Common myeloid progenitor, CD34-positive (primary cell): ENCODE measurements around the gene STX16.

Experiments
- CTCF ChIA-PET: fragments of 350-600 bp; sonication (Branson Sonifier 250); formaldehyde crosslinking; loops from one replicate; lab custom pipeline; 2021; ENCODE audit warnings: antibody characterized with exemption; lab: Charles Lee
- POLR2A ChIA-PET: fragments of 350-600 bp; sonication (Branson Sonifier 250); formaldehyde crosslinking; loops from one replicate; lab custom pipeline; 2021; ENCODE audit warnings: antibody characterized with exemption; lab: Charles Lee
- DNase-seq, 3 donors: peaks; one replicate each; pipeline versions ENCODE4 v3.0.0 to v3.0.0-alpha.2; 2013
- H3K27ac ChIP-seq, 2 experiments: 1 replicate in 1 of 2; 2 replicates in 1 of 2; pipeline ENCODE4 v1.7.0; 2013; ENCODE audit warnings: inconsistent platforms in 2 of 2, low read length in 2 of 2, mild to moderate bottlenecking in 2 of 2, low read depth in 1 of 2, moderate library complexity in 1 of 2; ENCODE audit not compliant: severe bottlenecking in 2 of 2, insufficient read depth in 1 of 2, poor library complexity in 1 of 2
- H3K27me3 ChIP-seq, 5 experiments: replicated peaks in 2 of 5; 1 replicate in 3 of 5; 2 replicates in 2 of 5; pipeline versions ENCODE4 v1.6.1 to v1.7.0; 2013; ENCODE audit warnings: low read length in 4 of 5, mild to moderate bottlenecking in 2 of 5, moderate library complexity in 2 of 5, inconsistent platforms in 1 of 5; ENCODE audit not compliant: insufficient read depth in 5 of 5, control insufficient read depth in 4 of 5
- H3K36me3 ChIP-seq, 4 experiments: 1 replicate in 2 of 4; 2 replicates in 2 of 4; pipeline versions ENCODE4 v1.6.1 to v1.7.0; 2013; ENCODE audit warnings: low read length in 3 of 4, control low read depth in 1 of 4, mild to moderate bottlenecking in 1 of 4; ENCODE audit not compliant: control insufficient read depth in 4 of 4, insufficient read depth in 4 of 4
- H3K4me1 ChIP-seq, 4 experiments: 1 replicate in 3 of 4; 2 replicates in 1 of 4; pipeline versions ENCODE4 v1.6.1 to v1.7.1; 2013; ENCODE audit warnings: low read length in 3 of 4, mild to moderate bottlenecking in 3 of 4, control low read depth in 1 of 4, inconsistent platforms in 1 of 4, moderate library complexity in 1 of 4; ENCODE audit not compliant: control insufficient read depth in 4 of 4, insufficient read depth in 4 of 4; ENCODE audit errors: control extremely low read depth in 1 of 4
- H3K4me3 ChIP-seq, 7 experiments: 1 replicate in 4 of 7; 2 replicates in 3 of 7; pipeline versions ENCODE4 v1.5.1 to v1.7.0; 2013; ENCODE audit warnings: mild to moderate bottlenecking in 7 of 7, low read length in 6 of 7, moderate library complexity in 6 of 7, inconsistent platforms in 2 of 7, low read depth in 2 of 7, control low read depth in 1 of 7; ENCODE audit not compliant: insufficient read depth in 4 of 7, control insufficient read depth in 1 of 7; ENCODE audit errors: extremely low read depth in 1 of 7
- H3K9me3 ChIP-seq, 5 experiments: 1 replicate in 4 of 5; 2 replicates in 1 of 5; pipeline versions ENCODE4 v1.6.1 to v1.7.1; 2013; ENCODE audit warnings: low read length in 4 of 5, mild to moderate bottlenecking in 2 of 5, inconsistent platforms in 1 of 5, low read depth in 1 of 5, moderate library complexity in 1 of 5; ENCODE audit not compliant: control insufficient read depth in 4 of 5, insufficient read depth in 2 of 5; ENCODE audit errors: control extremely low read depth in 1 of 5
- WGBS: methylation state at CpG from one replicate; pipeline ENCODE4 v1.1.5; 2013; ENCODE audit not compliant: insufficient coverage; 5-methylcytosine and 5-hydroxymethylcytosine counted together

STX16 gene

GRCh38 chr20:58712151-58712791 lies 61.2 kb downstream of the STX16 start:
- whole genome bisulfite sequencing = 96% methylated on average over 15 of the region's 19 CpGs
- H3K27me3 ChIP-seq = no peaks in the 10 kb centered on the region
- no peaks in the 10 kb centered on the region for H3K4me1 ChIP-seq
- POLR2A ChIA-PET = no interaction called here
- H3K4me3 ChIP-seq = no peak overlapping the region
- no peak overlapping the region for H3K27ac ChIP-seq
- peaks cover 0 to 4% (median 2%) of the 10 kb centered on the region in 4 experiments for H3K36me3 ChIP-seq
- DNase-seq = no peak
- CTCF ChIA-PET = no interaction called here
- H3K9me3 ChIP-seq = no peaks in the 10 kb centered on the region

GRCh38 chr20:58712806-58713731 lies 62.0 kb downstream of the STX16 start:
- H3K36me3 ChIP-seq = peaks cover 0 to 4% (median 1%) of the 10 kb centered on the region in 4 experiments

GRCh38 chr20:58713801-58714339 lies 62.8 kb downstream of the STX16 start:
- H3K36me3 ChIP-seq = peaks cover 0 to 4% (median 1%) of the 10 kb centered on the region in 4 experiments
- H3K27ac ChIP-seq = no peak overlapping the region
- no peak overlapping the region for H3K4me3 ChIP-seq
- no peaks in the 10 kb centered on the region for H3K9me3 ChIP-seq
- no peaks in the 10 kb centered on the region for H3K27me3 ChIP-seq
- H3K4me1 ChIP-seq = no peaks in the 10 kb centered on the region
- CTCF ChIA-PET = interaction anchor here (1.4 kb wide), 1 partner anchor 63 kb away, joined by 3 read pairs; the partner anchor contains the start of gene STX16
- POLR2A ChIA-PET = no interaction called here
- no peak for DNase-seq
- 98% methylated on average over 24 of the region's 24 CpGs for WGBS

More at GRCh38 chr20:58712806-58713731, 62.0 kb downstream of the STX16 start:
- no peak overlapping the region for H3K27ac ChIP-seq
- DNase-seq = no peak
- no peaks in the 10 kb centered on the region for H3K27me3 ChIP-seq
- ChIA-PET CTCF (interaction anchor here (1.4 kb wide), 1 partner anchor 62 kb away, joined by 3 read pairs; the partner anchor contains the start of gene STX16), POLR2A (no interaction called here)
- no peak overlapping the region for H3K4me3 ChIP-seq
- H3K9me3 ChIP-seq = no peaks in the 10 kb centered on the region
- WGBS = 95% methylated on average over 20 of the region's 24 CpGs
- H3K4me1 ChIP-seq = no peaks in the 10 kb centered on the region

GRCh38 chr20:58714340-58714922 lies 63.3 kb downstream of the STX16 start:
- DNase-seq = no peak
- CTCF ChIA-PET = no interaction called here

GRCh38 chr20:58714923-58715351 lies 63.9 kb downstream of the STX16 start:
- peaks cover 0 to 2% (median 0%) of the 10 kb centered on the region in 4 experiments for H3K36me3 ChIP-seq
- no peak overlapping the region for H3K27ac ChIP-seq
- ChIA-PET CTCF (no interaction called here), POLR2A (no interaction called here)
- 100% methylated on average over 13 of the region's 14 CpGs for WGBS
- H3K27me3 ChIP-seq = no peaks in the 10 kb centered on the region
- no peaks in the 10 kb centered on the region for H3K4me1 ChIP-seq
- H3K9me3 ChIP-seq = no peaks in the 10 kb centered on the region
- no peak for DNase-seq
- H3K4me3 ChIP-seq = no peak overlapping the region

More at GRCh38 chr20:58714340-58714922, 63.3 kb downstream of the STX16 start:
- Histone ChIP-seq H3K27me3 (no peaks in the 10 kb centered on the region), H3K4me1 (no peaks in the 10 kb centered on the region), H3K4me3 (no peak overlapping the region), H3K27ac (no peak overlapping the region), H3K36me3 (peaks cover 0 to 2% (median 0%) of the 10 kb centered on the region in 4 experiments), H3K9me3 (no peaks in the 10 kb centered on the region)
- POLR2A ChIA-PET = no interaction called here
- WGBS = 96% methylated on average over 11 of the region's 16 CpGs

DNA sequence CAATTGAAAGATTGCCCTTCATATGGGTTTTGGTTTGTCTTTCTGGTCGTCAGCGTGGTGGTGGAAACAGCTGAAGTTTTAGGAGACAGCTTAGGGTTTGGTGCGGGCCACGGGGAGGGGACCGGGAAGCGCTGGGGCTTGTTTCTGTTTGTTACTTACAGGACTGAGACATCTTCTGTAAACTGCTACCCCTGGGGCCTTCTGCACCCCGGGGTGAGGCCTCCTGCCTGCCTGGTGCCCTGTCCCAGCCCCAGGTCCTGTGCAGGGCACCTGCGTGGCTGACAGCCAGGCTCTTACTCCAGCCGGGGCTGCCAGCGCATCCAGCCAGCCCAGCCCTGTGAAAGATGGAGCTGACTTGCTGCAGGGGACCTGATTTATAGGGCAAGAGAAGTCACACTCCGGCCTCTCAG lies 64.3 kb downstream of the STX16 start:
- DNase-seq = no peak
- Histone ChIP-seq H3K9me3 (no peaks in the 10 kb centered on the region), H3K27ac (no peak overlapping the region), H3K4me3 (no peak overlapping the region), H3K4me1 (no peaks in the 10 kb centered on the region), H3K27me3 (no peaks in the 10 kb centered on the region), H3K36me3 (peaks cover 0 to 2% (median 0%) of the 10 kb centered on the region in 4 experiments)
- POLR2A ChIA-PET = no interaction called here
- WGBS = 97% methylated on average over 10 of the region's 11 CpGs
- CTCF ChIA-PET = no interaction called here
